ENCODE results near the gene CDKN2C. TPM values are rescaled to one million over a fixed set of nuclear protein-coding genes. Genes with fewer than 3 reads are reported as not detected.

CDKN2C gene
- total and polyA plus RNA-seq, 2 experiments from 2014 or later = 11.7 to 17.3 TPM

DNA sequence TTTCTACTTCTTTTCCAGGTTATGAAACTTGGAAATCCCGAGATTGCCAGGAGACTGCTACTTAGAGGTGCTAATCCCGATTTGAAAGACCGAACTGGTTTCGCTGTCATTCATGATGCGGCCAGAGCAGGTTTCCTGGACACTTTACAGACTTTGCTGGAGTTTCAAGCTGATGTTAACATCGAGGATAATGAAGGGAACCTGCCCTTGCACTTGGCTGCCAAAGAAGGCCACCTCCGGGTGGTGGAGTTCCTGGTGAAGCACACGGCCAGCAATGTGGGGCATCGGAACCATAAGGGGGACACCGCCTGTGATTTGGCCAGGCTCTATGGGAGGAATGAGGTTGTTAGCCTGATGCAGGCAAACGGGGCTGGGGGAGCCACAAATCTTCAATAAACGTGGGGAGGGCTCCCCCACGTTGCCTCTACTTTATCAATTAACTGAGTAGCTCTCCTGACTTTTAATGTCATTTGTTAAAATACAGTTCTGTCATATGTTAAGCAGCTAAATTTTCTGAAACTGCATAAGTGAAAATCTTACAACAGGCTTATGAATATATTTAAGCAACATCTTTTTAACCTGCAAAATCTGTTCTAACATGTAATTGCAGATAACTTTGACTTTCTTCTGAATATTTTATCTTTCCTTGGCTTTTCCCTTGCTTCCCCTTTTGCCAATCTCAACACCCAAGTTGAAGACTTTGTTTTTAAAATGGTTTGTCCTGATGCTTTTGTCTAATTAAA lies 4.0 kb downstream of the CDKN2C start:
- H4K20me1 ChIP-seq (ENCODE audit: insufficient read depth) = no peaks in the 10 kb centered on the region
- no peak overlapping the region for H3K4me3 ChIP-seq
- no peaks in the 10 kb centered on the region for H3K9me3 ChIP-seq (ENCODE audit: low read depth)
- H2AFZ ChIP-seq = peak overlapping the region; percentile 63
- peaks cover 26% of the 10 kb centered on the region for H3K4me1 ChIP-seq (ENCODE audit: insufficient read depth)
- no peaks in the 10 kb centered on the region for H3K9me2 ChIP-seq (ENCODE audit: insufficient read depth)
- H3K27me3 ChIP-seq (replicated peaks; ENCODE audit: insufficient read depth) = no peaks in the 10 kb centered on the region
- TF ChIP-seq EZH2phosphoT487 (IDR thresholded peaks at IDR 0.05; ENCODE audit: insufficient read depth, low read depth) (no peak), EZH2 (IDR thresholded peaks at IDR 0.05; ENCODE audit: insufficient read depth, poor library complexity, severe bottlenecking) (no peak)
- WGBS, 2 experiments (ENCODE audit: low coverage in 1 of 2, low lambda C conversion rate in 2 of 2, missing lambda C conversion rate in 2 of 2) = 84 to 87% methylated on average over 13 of the region's 13 CpGs
- in situ Hi-C loops (cut with MboI) = no loop called here
- H3K79me2 ChIP-seq (ENCODE audit: insufficient read depth) = peaks cover 61% of the 10 kb centered on the region
- peaks cover 20% of the 10 kb centered on the region for H3F3A ChIP-seq (ENCODE audit: insufficient read depth)
- no peak overlapping the region for H3K9ac ChIP-seq
- H3K4me2 ChIP-seq (ENCODE audit: unreplicated experiment) = no peak overlapping the region
- DNase-seq = no peak
- no peaks in the 10 kb centered on the region for H3K36me3 ChIP-seq (ENCODE audit: low read depth)
- no peak overlapping the region for H3K27ac ChIP-seq

DNA sequence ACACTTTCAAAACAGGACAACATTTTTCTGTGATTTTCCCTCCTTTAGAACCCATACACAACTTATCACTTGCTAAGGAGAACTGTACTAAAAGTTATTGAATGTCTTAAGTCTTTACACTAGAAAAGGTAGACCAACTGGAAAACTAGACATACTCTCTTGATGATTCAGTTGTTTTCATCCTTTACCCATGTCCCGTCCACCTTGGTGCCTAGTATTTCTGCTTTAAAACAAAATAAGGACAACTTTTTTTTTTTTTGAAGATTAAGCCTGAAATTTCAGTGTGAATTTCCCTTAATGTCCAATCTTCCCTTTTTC lies 4.5 kb downstream of the CDKN2C start:
- H3K27ac ChIP-seq = no peak overlapping the region
- no peaks in the 10 kb centered on the region for H4K20me1 ChIP-seq (ENCODE audit: insufficient read depth)
- no peak overlapping the region for H3K4me3 ChIP-seq
- 90 to 94% methylated on average over 1 of the region's 1 CpG for WGBS, 2 experiments (ENCODE audit: low coverage in 1 of 2, low lambda C conversion rate in 2 of 2, missing lambda C conversion rate in 2 of 2)
- no peak for DNase-seq
- H3K4me1 ChIP-seq (ENCODE audit: insufficient read depth) = peaks cover 31% of the 10 kb centered on the region
- no peaks in the 10 kb centered on the region for H3K36me3 ChIP-seq (ENCODE audit: low read depth)
- H3F3A ChIP-seq (ENCODE audit: insufficient read depth) = peaks cover 22% of the 10 kb centered on the region
- no peaks in the 10 kb centered on the region for H3K9me3 ChIP-seq (ENCODE audit: low read depth)
- peaks cover 66% of the 10 kb centered on the region for H3K79me2 ChIP-seq (ENCODE audit: insufficient read depth)
- in situ Hi-C loops (cut with MboI) = no loop called here
- H3K9me2 ChIP-seq (ENCODE audit: insufficient read depth) = no peaks in the 10 kb centered on the region
- no peak overlapping the region for H3K4me2 ChIP-seq (ENCODE audit: unreplicated experiment)
- TF ChIP-seq EZH2 (IDR thresholded peaks at IDR 0.05; ENCODE audit: insufficient read depth, poor library complexity, severe bottlenecking) = no peak
- no peak for TF ChIP-seq EZH2phosphoT487 (IDR thresholded peaks at IDR 0.05; ENCODE audit: insufficient read depth, low read depth)
- H2AFZ ChIP-seq = peak overlapping the region; percentile 41
- H3K27me3 ChIP-seq (replicated peaks; ENCODE audit: insufficient read depth) = no peaks in the 10 kb centered on the region
- H3K9ac ChIP-seq = no peak overlapping the region

DNA sequence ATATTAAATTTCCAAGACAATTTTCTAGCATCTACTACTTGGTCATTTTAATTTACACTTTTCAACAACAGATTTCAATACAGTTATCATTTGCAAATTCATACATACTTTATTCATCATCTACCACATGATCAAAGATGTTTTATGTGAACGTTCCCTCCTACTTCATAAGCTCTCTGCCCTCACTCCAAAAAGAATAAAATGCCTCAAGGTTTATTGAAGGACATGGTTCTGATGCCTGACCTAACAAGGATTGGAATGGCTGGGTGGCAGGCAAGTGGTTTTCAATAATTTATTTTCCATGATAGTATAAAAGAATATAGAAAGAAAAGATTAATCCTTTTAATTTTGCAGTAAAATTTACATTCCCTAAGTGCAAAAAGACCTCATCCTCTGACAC lies 5.4 kb downstream of the CDKN2C start:
- no peak overlapping the region for H3K4me2 ChIP-seq (ENCODE audit: unreplicated experiment)
- peaks cover 66% of the 10 kb centered on the region for H3K79me2 ChIP-seq (ENCODE audit: insufficient read depth)
- no peak overlapping the region for H3K4me3 ChIP-seq
- H3K4me1 ChIP-seq (ENCODE audit: insufficient read depth) = peaks cover 38% of the 10 kb centered on the region
- no peak overlapping the region; the same call in 1 of the 2 replicates for H3K9ac ChIP-seq
- H3F3A ChIP-seq (ENCODE audit: insufficient read depth) = peaks cover 13% of the 10 kb centered on the region
- no peak for DNase-seq
- no peaks in the 10 kb centered on the region for H3K36me3 ChIP-seq (ENCODE audit: low read depth)
- in situ Hi-C loops (cut with MboI) = no loop called here
- H4K20me1 ChIP-seq (ENCODE audit: insufficient read depth) = no peaks in the 10 kb centered on the region
- TF ChIP-seq EZH2phosphoT487 (IDR thresholded peaks at IDR 0.05; ENCODE audit: insufficient read depth, low read depth) (no peak), EZH2 (IDR thresholded peaks at IDR 0.05; ENCODE audit: insufficient read depth, poor library complexity, severe bottlenecking) (no peak)
- 0 out of 2 replicates have a peak overlapping the region, but pooled peaks have one; percentile 95 for H2AFZ ChIP-seq
- H3K9me3 ChIP-seq (ENCODE audit: low read depth) = no peaks in the 10 kb centered on the region
- no peaks in the 10 kb centered on the region for H3K9me2 ChIP-seq (ENCODE audit: insufficient read depth)
- no peak overlapping the region for H3K27ac ChIP-seq
- WGBS, 2 experiments (ENCODE audit: low coverage in 1 of 2, low lambda C conversion rate in 2 of 2, missing lambda C conversion rate in 2 of 2) = 72 to 75% methylated on average over 1 of the region's 1 CpG
- no peaks in the 10 kb centered on the region for H3K27me3 ChIP-seq (replicated peaks; ENCODE audit: insufficient read depth)

DNA sequence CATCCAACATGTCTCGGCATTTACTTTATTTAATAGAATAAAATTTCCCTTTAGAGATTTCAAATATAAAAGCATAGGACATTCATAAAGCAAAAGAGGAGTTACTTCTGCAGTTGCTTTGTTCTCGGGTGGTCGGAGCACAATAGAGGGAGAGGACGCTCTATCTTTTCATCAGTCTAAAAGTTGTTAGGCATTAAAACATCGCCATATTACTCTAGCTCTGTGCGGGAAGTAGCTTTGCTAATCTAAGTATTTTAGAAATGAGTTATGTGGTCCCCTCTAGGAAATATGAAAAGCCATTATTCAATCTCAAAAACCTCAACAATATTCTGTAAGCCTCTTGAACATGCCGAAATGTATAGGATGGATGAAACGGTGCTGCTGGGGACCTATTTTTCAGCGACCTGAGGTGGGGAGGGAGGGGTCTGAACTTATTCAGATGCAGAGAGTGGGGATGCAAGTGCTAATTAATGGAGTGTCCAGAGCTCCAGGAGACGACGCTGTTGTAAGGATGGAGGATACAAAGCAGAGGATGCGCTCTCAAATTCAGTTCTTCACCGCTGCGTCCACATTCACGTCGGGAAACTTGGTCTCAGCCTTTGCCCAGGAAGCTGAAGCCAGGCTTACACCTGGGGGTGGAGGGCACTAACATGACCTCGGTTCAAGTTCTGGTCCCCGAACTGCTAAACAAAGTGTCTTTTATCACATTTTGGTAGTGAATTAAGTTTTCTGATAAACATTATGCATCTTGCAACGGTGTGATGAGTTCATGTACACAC lies 6.3 kb downstream of the CDKN2C start:
- Histone ChIP-seq H3K4me1 (ENCODE audit: insufficient read depth) (peaks cover 38% of the 10 kb centered on the region), H2AFZ (peak overlapping the region; percentile 95), H4K20me1 (ENCODE audit: insufficient read depth) (no peaks in the 10 kb centered on the region), H3K27ac (peak overlapping the region; percentile 83), H3K27me3 (replicated peaks; ENCODE audit: insufficient read depth) (no peaks in the 10 kb centered on the region), H3K9ac (peak overlapping the region; percentile 98), H3K36me3 (ENCODE audit: low read depth) (no peaks in the 10 kb centered on the region), H3K4me3 (peak overlapping the region; percentile 82), H3K9me2 (ENCODE audit: insufficient read depth) (no peaks in the 10 kb centered on the region), H3K9me3 (ENCODE audit: low read depth) (no peaks in the 10 kb centered on the region), H3F3A (ENCODE audit: insufficient read depth) (peaks cover 7% of the 10 kb centered on the region; the same call in 1 of the 2 replicates), H3K79me2 (ENCODE audit: insufficient read depth) (peaks cover 64% of the 10 kb centered on the region), H3K4me2 (ENCODE audit: unreplicated experiment) (peak overlapping the region; percentile 87)
- no peak for DNase-seq
- WGBS, 2 experiments (ENCODE audit: low coverage in 1 of 2, low lambda C conversion rate in 2 of 2, missing lambda C conversion rate in 2 of 2) = 79 to 80% methylated on average over 19 of the region's 19 CpGs
- TF ChIP-seq EZH2phosphoT487 (IDR thresholded peaks at IDR 0.05; ENCODE audit: insufficient read depth, low read depth) (no peak), EZH2 (IDR thresholded peaks at IDR 0.05; ENCODE audit: insufficient read depth, poor library complexity, severe bottlenecking) (no peak)
- in situ Hi-C loops (cut with MboI) = no loop called here

Measured in GM23248 (cell line).